Myocyte (in vitro differentiated cells): ENCODE data around the gene IL6. TPM values are rescaled to one million over a fixed set of nuclear protein-coding genes. Genes with fewer than 3 reads are reported as not detected.
"Not testable (repeated sequence)": the region's sequence is repeated elsewhere in the genome, so short reads cannot be mapped to it uniquely, and the experiment has no call there.

Source experiments
- DNase-seq: peaks from one replicate; pipeline ENCODE4 v3.0.0-alpha.2; 2012; ENCODE audit warnings: low read depth
- total RNA-seq: library from RNA; depleted of rRNA; stranded (reverse); fragments of >200 nt; gene quantifications from 2 replicates; pipeline ENCODE4 v1.2.3, GENCODE V29; 2014

Gene IL6
- total RNA-seq, 1 donor from 2014 or later: 0.56 TPM

- not testable (repeated sequence) for DNase-seq
These were observed 52.8 kb downstream of the IL6 start for GRCh38 chr7:22779730-22780323.

GRCh38 chr7:22781230-22781711, 54.3 kb downstream of the IL6 start:
- peak; percentile 44 for DNase-seq

Other genes with a start within 250 kb of the IL6 start
- 0.99 TPM in 1 of 2 replicates, not detected in the other for gene STEAP1B, start 227.0 kb upstream of the IL6 start, total RNA-seq
- 89.6 and 272 TPM in 2 replicates for gene TOMM7, start 95.6 kb downstream of the IL6 start, total RNA-seq